Trophoblast cell (in vitro differentiated cells and primary cell): ENCODE measurements around the gene ATP8A2. TPM values are rescaled to one million over a fixed set of nuclear protein-coding genes. Genes with fewer than 3 reads are reported as not detected.

Experiments
- DNase-seq, 2 donors: peaks; one replicate each; pipeline ENCODE4 v3.0.0-alpha.2; 2016
- H2AFZ ChIP-seq: 2 replicates; pipeline ENCODE4 v1.6.1; 2013; ENCODE audit warnings: low read length, moderate library complexity, mild to moderate bottlenecking; ENCODE audit not compliant: insufficient read depth, poor library complexity
- H2AK5ac ChIP-seq: 2 replicates; pipeline ENCODE4 v1.6.1; 2013; ENCODE audit warnings: mild to moderate bottlenecking, low read length
- H2BK120ac ChIP-seq: 2 replicates; pipeline ENCODE4 v1.6.1; 2013; ENCODE audit warnings: low read length, mild to moderate bottlenecking, moderate library complexity; ENCODE audit not compliant: insufficient read depth, poor library complexity
- H2BK12ac ChIP-seq: 2 replicates; pipeline ENCODE4 v1.6.1; 2013; ENCODE audit warnings: mild to moderate bottlenecking, low read length, moderate library complexity
- H2BK5ac ChIP-seq: 2 replicates; pipeline ENCODE4 v1.6.1; 2013; ENCODE audit warnings: low read length, low read depth, moderate library complexity, mild to moderate bottlenecking; ENCODE audit not compliant: poor library complexity
- H3K14ac ChIP-seq: 2 replicates; pipeline ENCODE4 v1.6.1; 2013; ENCODE audit warnings: mild to moderate bottlenecking, low read length
- H3K18ac ChIP-seq: 2 replicates; pipeline ENCODE4 v1.6.1; 2013; ENCODE audit warnings: mild to moderate bottlenecking, low read length
- H3K23ac ChIP-seq: 2 replicates; pipeline ENCODE4 v1.6.1; 2013; ENCODE audit warnings: low read length
- H3K27ac ChIP-seq: 2 replicates; pipeline ENCODE4 v1.5.1; 2013; ENCODE audit warnings: low read depth, mild to moderate bottlenecking, inconsistent platforms, low read length, moderate library complexity
- H3K27me3 ChIP-seq: 2 replicates; pipeline ENCODE4 v1.6.1; 2013; ENCODE audit warnings: inconsistent platforms, mild to moderate bottlenecking, low read length, moderate library complexity; ENCODE audit not compliant: insufficient read depth
- H3K36me3 ChIP-seq, 2 experiments: 1 replicate in 1 of 2; 2 replicates in 1 of 2; pipeline ENCODE4 v1.6.1; 2013; ENCODE audit warnings: low read length in 2 of 2, mild to moderate bottlenecking in 2 of 2, moderate library complexity in 1 of 2; ENCODE audit not compliant: insufficient read depth in 2 of 2, control insufficient read depth in 1 of 2
- H3K4ac ChIP-seq: 2 replicates; pipeline ENCODE4 v1.6.1; 2013; ENCODE audit warnings: low read depth, mild to moderate bottlenecking, low read length, moderate library complexity
- H3K4me1 ChIP-seq, 2 experiments: 1 replicate in 1 of 2; 2 replicates in 1 of 2; pipeline ENCODE4 v1.6.1; 2013; ENCODE audit warnings: low read length in 2 of 2, mild to moderate bottlenecking in 2 of 2, moderate library complexity in 1 of 2; ENCODE audit not compliant: insufficient read depth in 2 of 2, control insufficient read depth in 1 of 2
- H3K4me2 ChIP-seq: 2 replicates; pipeline ENCODE4 v1.6.1; 2013; ENCODE audit warnings: inconsistent platforms, mild to moderate bottlenecking, low read length, moderate library complexity
- H3K4me3 ChIP-seq: 2 replicates; pipeline ENCODE4 v1.5.1; 2013; ENCODE audit warnings: mild to moderate bottlenecking, low read depth, low read length, inconsistent platforms
- H3K79me1 ChIP-seq: one replicate; pipeline ENCODE4 v1.6.1; 2013; ENCODE audit warnings: low read length
- H3K79me2 ChIP-seq: 2 replicates; pipeline ENCODE4 v1.6.1; 2013; ENCODE audit warnings: low read length, mild to moderate bottlenecking; ENCODE audit not compliant: control insufficient read depth, insufficient read depth, poor library complexity
- H3K9ac ChIP-seq: 2 replicates; pipeline ENCODE4 v1.6.1; 2013; ENCODE audit warnings: mild to moderate bottlenecking, low read length
- H3K9me3 ChIP-seq: 2 replicates; pipeline ENCODE4 v1.6.1; 2013; ENCODE audit warnings: low read depth, mild to moderate bottlenecking, control low read depth, inconsistent platforms, low read length; ENCODE audit not compliant: insufficient read depth
- H4K12ac ChIP-seq: 2 replicates; pipeline ENCODE4 v1.6.1; 2013; ENCODE audit warnings: low read depth, mild to moderate bottlenecking, low read length, moderate library complexity
- H4K8ac ChIP-seq: 2 replicates; pipeline ENCODE4 v1.6.1; 2013; ENCODE audit warnings: low read depth, mild to moderate bottlenecking, low read length, moderate library complexity
- H4K91ac ChIP-seq: one replicate; pipeline ENCODE4 v1.6.1; 2013; ENCODE audit warnings: low read depth, mild to moderate bottlenecking, low read length, moderate library complexity
- WGBS: extraction: QIAGEN DNeasy Blood & Tissue Kit; methylation state at CpG from one replicate; pipeline ENCODE4 v1.1.7; 2013; ENCODE audit warnings: missing lambda C conversion rate; ENCODE audit not compliant: insufficient read length, insufficient coverage; ENCODE audit errors: extremely low coverage; 5-methylcytosine and 5-hydroxymethylcytosine counted together
- polyA plus RNA-seq: library from polyadenylated mRNA; stranded (reverse); fragments of 200-250 nt; gene quantifications from 2 replicates; pipeline ENCODE4 v1.2.3, GENCODE V29; 2013

The ATP8A2 gene
- 0.42 and 0.47 TPM in 2 replicates for polyA plus RNA-seq

DNA sequence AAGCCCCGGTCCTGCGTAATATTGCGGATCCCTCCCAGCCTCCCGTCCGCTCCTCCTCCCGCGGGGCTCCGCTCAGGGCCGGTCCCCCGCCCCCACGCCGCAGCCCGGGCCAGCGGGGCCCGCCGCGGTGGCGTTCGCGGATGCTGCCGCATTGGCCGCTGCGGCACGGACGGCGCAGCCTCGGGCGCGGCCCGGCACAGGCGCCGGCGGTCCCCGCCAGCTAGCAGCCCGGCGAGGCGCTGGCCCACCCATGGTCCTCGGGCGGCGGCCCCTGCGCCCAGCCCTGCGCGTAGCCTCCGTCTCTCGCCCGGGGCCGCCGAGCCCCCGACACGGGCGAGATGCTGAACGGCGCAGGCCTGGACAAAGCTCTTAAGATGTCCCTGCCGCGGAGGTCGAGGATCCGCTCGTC is at the start of gene ATP8A2:
TSS of gene ATP8A2 (plus strand) at position 100 of the 409 bp plus-strand sequence. CDS start at position 339, 239 bp downstream.
- no peaks in the 10 kb centered on the region for H3K79me1 ChIP-seq
- no peak within 1 kb of the TSS for H2BK5ac ChIP-seq
- no peak within 1 kb of the TSS for H3K18ac ChIP-seq
- WGBS: no CpG with 5 or more reads among the region's 58 CpGs
- H3K27ac ChIP-seq: no peak within 1 kb of the TSS
- H2BK12ac ChIP-seq: no peak within 1 kb of the TSS
- H3K79me2 ChIP-seq: no peaks in the 10 kb centered on the region
- H4K12ac ChIP-seq: no peak within 1 kb of the TSS
- H2AK5ac ChIP-seq: no peak within 1 kb of the TSS
- no peak within 1 kb of the TSS for H3K9ac ChIP-seq
- no peak within 1 kb of the TSS for H2BK120ac ChIP-seq
- peak within 1 kb of the TSS; percentile 64 for H3K4me3 ChIP-seq
- H3K23ac ChIP-seq: no peak within 1 kb of the TSS
- peaks cover 5% of the 10 kb centered on the region for H3K9me3 ChIP-seq
- no peaks in the 10 kb centered on the region for H3K36me3 ChIP-seq
- peak within 1 kb of the TSS; percentile 42 for H2AFZ ChIP-seq
- no peak within 1 kb of the TSS for H3K14ac ChIP-seq
- peaks cover 0 to 6% of the 10 kb centered on the region in 2 experiments for H3K4me1 ChIP-seq
- H3K27me3 ChIP-seq: peaks cover 25% of the 10 kb centered on the region
- DNase-seq: no peak
- no peak within 1 kb of the TSS for H3K4ac ChIP-seq
- no peak within 1 kb of the TSS for H4K91ac ChIP-seq
- H4K8ac ChIP-seq: no peak within 1 kb of the TSS
- H3K4me2 ChIP-seq: peak within 1 kb of the TSS; percentile 89

DNA sequence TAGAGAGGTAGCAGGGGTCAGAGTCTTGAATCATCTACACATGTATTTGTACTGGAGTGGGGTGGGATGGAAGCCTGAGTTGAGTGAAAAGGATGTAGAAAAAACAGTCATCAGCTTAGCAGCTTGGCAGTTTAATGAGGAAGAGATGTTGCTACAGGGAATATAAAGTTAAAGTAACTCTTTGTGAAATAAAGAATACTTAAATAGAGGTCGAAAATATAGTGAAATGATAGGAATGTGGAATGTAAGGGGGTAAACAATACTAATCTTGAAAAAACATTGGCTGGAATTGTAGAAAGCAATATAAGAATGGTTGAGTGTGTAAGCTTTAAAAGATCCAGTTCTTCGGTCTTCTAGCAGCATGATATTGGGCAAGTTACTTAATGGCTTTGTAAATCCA is 47.7 kb upstream of the ATP8A2 start:
- H3K9ac ChIP-seq: no peak overlapping the region
- H3K4me3 ChIP-seq: no peak overlapping the region
- H2BK5ac ChIP-seq: no peak overlapping the region

DNA sequence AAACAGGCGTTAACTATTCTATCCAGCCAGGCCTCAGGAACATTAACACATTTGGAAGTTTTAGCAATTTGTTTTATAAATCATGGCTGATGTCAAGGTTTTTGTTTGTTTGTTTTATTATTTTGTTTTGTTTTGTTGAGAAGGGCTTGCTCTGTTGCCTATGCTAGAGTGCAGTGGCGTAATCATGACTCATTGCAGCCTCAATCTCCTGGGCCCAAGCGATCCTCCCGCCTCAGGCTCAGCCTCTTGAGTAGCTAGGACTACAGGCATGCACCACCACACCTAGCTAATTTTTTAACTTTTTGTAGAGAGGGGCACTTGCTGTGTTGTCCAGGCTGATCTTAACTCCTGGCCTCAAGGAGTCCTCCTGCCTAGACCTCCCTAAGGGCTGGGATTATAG is 42.1 kb upstream of the ATP8A2 start:
- Histone ChIP-seq H4K8ac (no peak overlapping the region), H3K27me3 (no peaks in the 10 kb centered on the region), H3K18ac (no peak overlapping the region), H3K4me3 (no peak overlapping the region), H2BK5ac (no peak overlapping the region), H3K79me1 (no peaks in the 10 kb centered on the region), H2BK120ac (no peak overlapping the region), H3K4ac (no peak overlapping the region), H3K14ac (no peak overlapping the region), H3K4me1 (no peaks in the 10 kb centered on the region), H3K79me2 (no peaks in the 10 kb centered on the region), H2AFZ (no peak overlapping the region), H2BK12ac (no peak overlapping the region), H3K9me3 (no peaks in the 10 kb centered on the region), H4K91ac (no peak overlapping the region), H2AK5ac (no peak overlapping the region), H3K27ac (no peak overlapping the region), H3K36me3 (peaks cover 14 to 17% of the 10 kb centered on the region in 2 experiments), H3K4me2 (no peak overlapping the region), H3K23ac (no peak overlapping the region), H4K12ac (no peak overlapping the region), H3K9ac (no peak overlapping the region)
- DNase-seq: peak; percentile 91 to 95
- no CpG with 5 or more reads among the region's 4 CpGs for WGBS

More for the DNA sequence above, 47.7 kb upstream of the ATP8A2 start:
- Histone ChIP-seq H2BK12ac (no peak overlapping the region), H2BK120ac (no peak overlapping the region), H4K91ac (no peak overlapping the region), H3K4me1 (no peaks in the 10 kb centered on the region), H3K9me3 (no peaks in the 10 kb centered on the region), H3K14ac (no peak overlapping the region), H3K23ac (no peak overlapping the region), H3K27ac (no peak overlapping the region), H2AK5ac (no peak overlapping the region), H4K8ac (no peak overlapping the region), H4K12ac (no peak overlapping the region), H3K79me2 (no peaks in the 10 kb centered on the region), H3K4ac (no peak overlapping the region), H3K18ac (no peak overlapping the region), H3K4me2 (no peak overlapping the region), H3K27me3 (no peaks in the 10 kb centered on the region), H2AFZ (no peak overlapping the region), H3K36me3 (peaks cover 9% of the 10 kb centered on the region in 2 experiments), H3K79me1 (no peaks in the 10 kb centered on the region)
- no peak for DNase-seq
- WGBS: 100% methylated on average over 1 of the region's 2 CpGs

DNA sequence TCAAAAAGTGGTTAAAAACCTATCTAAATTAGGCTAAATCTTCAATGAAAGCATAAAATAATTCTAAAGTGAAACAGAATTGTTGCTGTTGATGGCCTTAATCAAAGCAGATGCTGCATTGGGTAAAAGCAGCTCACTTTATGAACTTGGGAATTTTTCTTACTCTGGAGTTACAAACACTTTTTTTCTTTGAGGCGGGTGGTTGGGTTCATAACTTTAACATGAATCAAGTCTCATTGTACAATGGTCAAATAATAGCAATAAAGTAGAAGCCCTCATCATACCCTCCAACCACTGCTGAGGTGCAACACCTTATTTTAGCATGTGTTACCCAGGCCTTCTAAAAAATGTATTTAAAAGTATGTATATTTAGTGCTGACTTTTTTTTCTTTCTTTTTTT is 41.2 kb upstream of the ATP8A2 start:
- Histone ChIP-seq H3K23ac (no peak overlapping the region), H4K8ac (no peak overlapping the region), H3K4me1 (no peaks in the 10 kb centered on the region), H3K27ac (no peak overlapping the region), H3K4ac (no peak overlapping the region), H3K9me3 (no peaks in the 10 kb centered on the region), H2BK120ac (no peak overlapping the region), H3K79me1 (no peaks in the 10 kb centered on the region), H3K9ac (no peak overlapping the region), H3K79me2 (no peaks in the 10 kb centered on the region), H3K4me3 (no peak overlapping the region), H2AK5ac (no peak overlapping the region), H4K12ac (no peak overlapping the region), H4K91ac (no peak overlapping the region), H2AFZ (no peak overlapping the region), H3K36me3 (peaks cover 14 to 15% of the 10 kb centered on the region in 2 experiments), H3K14ac (no peak overlapping the region), H3K27me3 (no peaks in the 10 kb centered on the region), H3K18ac (no peak overlapping the region), H2BK12ac (no peak overlapping the region), H3K4me2 (no peak overlapping the region), H2BK5ac (no peak overlapping the region)
- WGBS: no CpG with 5 or more reads among the region's 1 CpG
- peak in 1 of 2 donors; percentile 60 for DNase-seq
